Nephron (organoid): Measurements from ENCODE around the gene AMFR.

Experiments
- H3K27ac Mint-ChIP-seq, 3 experiments: 2 replicates each; pipeline ENCODE4 v1.8.0; 2020; ENCODE audit warnings: mixed read lengths in 3 of 3, mild to moderate bottlenecking in 2 of 3, moderate library complexity in 1 of 3
- H3K27me3 Mint-ChIP-seq: 2 replicates; pipeline ENCODE4 v1.8.0; 2021; ENCODE audit warnings: low read depth, mild to moderate bottlenecking, moderate library complexity, mixed read lengths
- H3K36me3 Mint-ChIP-seq: 2 replicates; pipeline ENCODE4 v1.8.0; 2020; ENCODE audit warnings: low read depth, mixed read lengths
- H3K4me1 Mint-ChIP-seq: 2 replicates; pipeline ENCODE4 v1.8.0; 2020; ENCODE audit warnings: mixed read lengths
- H3K4me3 Mint-ChIP-seq, 3 experiments: 2 replicates each; pipeline ENCODE4 v1.8.0; 2020; ENCODE audit warnings: mild to moderate bottlenecking in 3 of 3, mixed read lengths in 3 of 3, moderate library complexity in 2 of 3
- H3K9me3 Mint-ChIP-seq: 2 replicates; pipeline ENCODE4 v1.8.0; 2020; ENCODE audit warnings: mixed read lengths
- TF ChIP-seq, protein P1 (sequence below), 3 experiments: fragments of 200-600 bp; sonication (generic); IDR thresholded peaks; one replicate each; pipeline ENCODE4 v1.5.0; 2021; ENCODE audit warnings: antibody characterized with exemption in 3 of 3; ENCODE audit not compliant: unreplicated experiment in 3 of 3

AMFR gene

DNA sequence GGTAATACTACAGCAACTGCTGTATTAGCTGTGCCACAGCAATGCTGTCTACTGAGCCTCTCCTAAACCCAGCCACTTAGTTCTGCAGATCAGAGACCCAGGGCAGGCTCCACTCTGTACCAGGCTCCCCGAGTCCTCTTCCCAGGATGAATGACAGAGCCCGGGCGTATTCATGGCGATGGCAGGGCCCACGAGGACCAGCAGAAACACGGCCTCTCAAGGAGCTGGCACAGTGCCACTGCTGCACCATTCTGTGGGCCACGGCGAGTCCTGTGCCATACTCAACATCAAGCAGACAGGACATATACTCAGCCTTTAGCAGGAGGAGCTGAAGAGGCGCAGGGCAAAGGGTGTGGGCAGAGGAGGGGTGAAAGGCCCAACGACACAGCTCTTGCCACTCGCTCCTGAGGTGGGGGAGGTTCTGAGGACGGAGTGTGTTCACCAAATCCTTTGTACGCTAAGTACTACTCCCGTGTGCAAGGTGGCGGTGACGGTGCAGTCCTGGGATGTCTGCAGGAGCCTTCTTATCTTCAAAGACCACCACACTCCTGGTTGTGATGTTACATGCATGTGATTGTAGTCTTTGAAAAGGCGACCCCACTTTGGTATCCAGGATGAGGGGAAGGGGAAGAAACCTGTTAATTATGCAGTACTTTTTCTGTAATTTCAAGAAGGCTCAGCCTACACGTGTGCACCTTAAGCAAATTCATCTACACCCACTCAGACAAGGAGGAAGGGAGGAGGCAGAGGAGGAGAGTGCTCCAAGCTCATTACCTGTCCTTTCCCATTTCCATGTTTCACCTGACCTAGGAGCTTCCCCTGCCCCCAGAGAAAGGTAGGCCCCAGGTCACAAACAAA lies 98.0 kb downstream of the AMFR start:
- Mint-ChIP-seq H3K9me3 (no peaks in the 10 kb centered on the region), H3K4me1 (no peaks in the 10 kb centered on the region), H3K27me3 (no peaks in the 10 kb centered on the region), H3K36me3 (no peaks in the 10 kb centered on the region), H3K27ac (no peak overlapping the region), H3K4me3 (no peak overlapping the region)
- TF ChIP-seq, protein P1, sequence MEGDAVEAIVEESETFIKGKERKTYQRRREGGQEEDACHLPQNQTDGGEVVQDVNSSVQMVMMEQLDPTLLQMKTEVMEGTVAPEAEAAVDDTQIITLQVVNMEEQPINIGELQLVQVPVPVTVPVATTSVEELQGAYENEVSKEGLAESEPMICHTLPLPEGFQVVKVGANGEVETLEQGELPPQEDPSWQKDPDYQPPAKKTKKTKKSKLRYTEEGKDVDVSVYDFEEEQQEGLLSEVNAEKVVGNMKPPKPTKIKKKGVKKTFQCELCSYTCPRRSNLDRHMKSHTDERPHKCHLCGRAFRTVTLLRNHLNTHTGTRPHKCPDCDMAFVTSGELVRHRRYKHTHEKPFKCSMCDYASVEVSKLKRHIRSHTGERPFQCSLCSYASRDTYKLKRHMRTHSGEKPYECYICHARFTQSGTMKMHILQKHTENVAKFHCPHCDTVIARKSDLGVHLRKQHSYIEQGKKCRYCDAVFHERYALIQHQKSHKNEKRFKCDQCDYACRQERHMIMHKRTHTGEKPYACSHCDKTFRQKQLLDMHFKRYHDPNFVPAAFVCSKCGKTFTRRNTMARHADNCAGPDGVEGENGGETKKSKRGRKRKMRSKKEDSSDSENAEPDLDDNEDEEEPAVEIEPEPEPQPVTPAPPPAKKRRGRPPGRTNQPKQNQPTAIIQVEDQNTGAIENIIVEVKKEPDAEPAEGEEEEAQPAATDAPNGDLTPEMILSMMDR (IDR thresholded peaks at IDR 0.05; ENCODE audit: unreplicated experiment in 3 of 3), result no peak

DNA sequence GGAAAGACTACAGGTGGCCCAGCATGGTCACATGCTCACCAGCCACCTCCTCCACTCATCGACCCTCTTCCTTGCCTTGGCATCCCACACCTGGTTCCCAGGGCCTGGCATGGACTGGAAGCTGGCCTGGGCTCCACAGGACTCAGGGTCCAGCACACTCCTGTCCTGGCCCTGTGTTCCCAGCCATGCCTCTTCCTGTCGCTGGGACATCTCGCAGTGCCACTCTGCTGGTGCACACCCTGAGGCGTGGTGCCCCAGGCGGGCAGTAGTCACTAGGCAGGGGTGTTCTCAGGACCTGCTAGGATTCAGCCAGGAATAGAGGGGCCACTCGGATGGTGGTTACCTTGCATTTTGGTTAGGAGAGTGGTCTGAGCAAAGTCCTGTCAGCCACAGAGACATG lies 99.4 kb downstream of the AMFR start:
- TF ChIP-seq, protein P1 (IDR thresholded peaks at IDR 0.05; ENCODE audit: unreplicated experiment in 3 of 3), result no peak
- H3K9me3 Mint-ChIP-seq, result no peaks in the 10 kb centered on the region
- no peak overlapping the region for H3K4me3 Mint-ChIP-seq
- H3K27me3 Mint-ChIP-seq, result no peaks in the 10 kb centered on the region
- no peaks in the 10 kb centered on the region for H3K36me3 Mint-ChIP-seq
- no peak overlapping the region for H3K27ac Mint-ChIP-seq
- H3K4me1 Mint-ChIP-seq, result no peaks in the 10 kb centered on the region

DNA sequence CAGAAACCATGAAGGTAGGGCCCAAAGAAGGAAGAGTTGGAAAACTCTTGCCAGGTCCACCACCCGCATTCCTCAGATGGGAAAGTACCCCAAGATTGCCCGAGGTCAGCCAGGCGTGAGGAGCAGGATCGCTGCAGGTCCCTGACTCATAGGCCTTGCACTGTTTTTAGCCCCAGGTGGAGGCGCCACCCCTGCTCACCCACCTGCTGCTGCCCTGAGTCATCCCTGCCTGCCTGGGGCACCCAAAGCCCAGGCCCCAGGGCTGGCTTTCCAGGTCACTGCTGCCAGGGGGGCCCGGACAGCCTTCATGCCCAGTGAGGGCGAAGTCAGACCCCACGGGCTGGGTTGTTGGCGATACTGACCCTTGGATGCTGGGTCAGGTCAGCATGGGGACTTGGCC lies 100.9 kb downstream of the AMFR start:
- TF ChIP-seq, protein P1 (IDR thresholded peaks at IDR 0.05; ENCODE audit: unreplicated experiment in 3 of 3), result no peak
- H3K4me1 Mint-ChIP-seq, result no peaks in the 10 kb centered on the region
- peaks cover 3% of the 10 kb centered on the region for H3K27me3 Mint-ChIP-seq
- H3K4me3 Mint-ChIP-seq, result no peak overlapping the region
- no peaks in the 10 kb centered on the region for H3K36me3 Mint-ChIP-seq
- H3K9me3 Mint-ChIP-seq, result no peaks in the 10 kb centered on the region
- H3K27ac Mint-ChIP-seq, result no peak overlapping the region

DNA sequence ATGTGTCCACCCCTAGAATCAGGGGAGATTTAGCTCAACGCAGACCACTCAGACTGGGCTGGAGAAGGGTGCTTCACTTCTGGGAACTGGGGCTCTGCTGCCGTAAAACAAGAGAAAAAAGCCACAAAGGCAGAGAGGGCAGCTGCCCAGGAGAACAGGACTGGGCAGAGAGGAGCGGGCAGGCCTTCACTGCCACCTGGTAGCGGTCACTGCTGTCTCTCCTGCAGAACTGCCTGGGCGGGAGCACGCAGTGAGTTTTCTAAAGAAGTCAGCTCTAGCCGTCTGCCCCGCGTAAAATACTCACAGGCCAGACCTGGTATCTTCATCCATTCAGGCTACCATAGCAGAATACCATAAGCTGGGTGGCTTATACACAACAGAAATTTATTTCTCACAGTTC lies 103.8 kb downstream of the AMFR start:
- Mint-ChIP-seq H3K27ac (no peak overlapping the region), H3K36me3 (no peaks in the 10 kb centered on the region), H3K27me3 (peaks cover 16% of the 10 kb centered on the region), H3K4me1 (no peaks in the 10 kb centered on the region), H3K4me3 (no peak overlapping the region), H3K9me3 (no peaks in the 10 kb centered on the region)
- TF ChIP-seq, protein P1 (IDR thresholded peaks at IDR 0.05; ENCODE audit: unreplicated experiment in 3 of 3), result no peak

DNA sequence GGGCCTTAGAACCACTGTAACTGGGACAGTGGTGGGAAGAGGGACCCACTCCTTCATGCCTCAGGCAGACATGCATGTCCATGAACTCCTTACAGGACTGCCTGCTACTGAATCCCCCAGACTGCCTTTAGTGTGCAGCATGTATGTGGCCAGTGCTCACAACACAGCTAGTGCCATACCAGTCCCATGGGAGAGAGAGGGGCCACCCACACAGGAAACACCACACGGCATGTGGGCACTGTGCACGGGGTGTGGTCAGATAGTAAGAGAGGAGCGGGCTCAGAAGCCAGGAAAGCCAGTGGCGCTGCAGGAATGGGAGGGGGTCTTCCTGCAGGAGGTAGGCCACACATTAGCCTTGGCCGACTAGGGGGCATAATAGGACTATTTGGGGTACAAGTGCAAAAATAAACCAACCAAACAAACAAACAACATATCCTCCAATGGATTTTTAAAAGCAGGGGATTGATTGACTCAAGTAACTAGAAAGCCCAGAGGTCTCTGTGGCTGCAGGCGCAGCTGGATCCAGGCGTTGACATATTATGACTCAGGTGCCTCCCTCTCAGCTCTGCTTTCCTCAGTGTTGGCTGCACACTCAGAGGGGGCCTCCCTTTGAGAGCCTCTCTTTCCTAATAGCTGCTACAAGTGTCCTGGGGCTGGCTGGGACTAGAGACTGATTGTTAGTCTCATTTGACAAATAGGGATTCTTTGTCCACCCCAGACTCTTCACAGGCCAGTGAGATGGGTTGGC lies 104.4 kb downstream of the AMFR start:
- H3K4me1 Mint-ChIP-seq, result no peaks in the 10 kb centered on the region
- H3K4me3 Mint-ChIP-seq, result no peak overlapping the region
- no peaks in the 10 kb centered on the region for H3K9me3 Mint-ChIP-seq
- TF ChIP-seq, protein P1 (IDR thresholded peaks at IDR 0.05; ENCODE audit: unreplicated experiment in 3 of 3), result no peak
- no peak overlapping the region for H3K27ac Mint-ChIP-seq
- no peaks in the 10 kb centered on the region for H3K36me3 Mint-ChIP-seq
- peaks cover 20% of the 10 kb centered on the region for H3K27me3 Mint-ChIP-seq
